ENCODE measurements around the gene MANBA. TPM values are rescaled to one million over a fixed set of nuclear protein-coding genes. Genes with fewer than 3 reads are reported as not detected.

Gene MANBA
- total RNA-seq, 1 donor from 2014 or later, result 35.8 TPM

DNA sequence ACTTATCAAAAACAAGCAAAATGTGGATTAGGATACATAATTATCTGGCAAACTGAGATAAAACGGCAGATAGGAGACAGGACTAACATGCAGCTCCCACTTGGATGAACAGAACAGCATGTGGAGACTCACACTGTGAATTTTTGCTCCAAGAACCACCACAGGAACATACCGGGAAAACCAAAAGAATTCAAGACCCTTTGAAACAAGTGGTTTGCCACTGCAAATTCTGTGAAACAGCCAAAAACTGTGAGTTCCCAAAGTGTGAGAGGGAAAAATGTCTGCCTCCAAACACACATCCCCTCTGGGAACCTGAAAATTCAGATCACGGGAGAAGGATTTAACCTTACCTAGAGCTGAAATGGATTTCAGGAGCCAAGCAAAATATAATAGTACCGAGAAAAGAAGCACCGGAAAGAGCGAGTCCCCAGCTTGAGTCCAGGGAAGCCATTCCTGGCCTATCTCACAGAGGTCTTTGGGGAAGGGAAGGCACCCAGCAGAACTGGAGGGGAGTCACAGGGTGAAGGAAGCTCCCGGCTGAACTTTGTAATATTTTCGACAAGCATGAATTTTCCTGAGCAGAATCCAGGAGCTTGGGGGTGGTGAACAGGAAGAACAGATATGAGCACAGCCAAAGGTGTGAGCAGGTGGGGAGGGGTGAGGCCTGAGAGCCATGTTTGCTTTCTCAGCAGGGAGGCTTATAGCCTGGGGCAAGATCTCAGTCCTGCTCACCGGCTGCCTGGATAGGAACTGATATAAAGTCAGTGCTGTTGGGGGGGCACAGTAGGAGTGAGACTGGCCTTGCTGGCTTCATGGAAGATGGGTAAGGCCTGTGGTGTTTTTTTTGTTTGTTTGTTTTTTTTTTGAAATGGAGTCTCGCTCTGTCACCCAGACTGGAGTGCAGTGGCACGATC is 23.9 kb downstream of the MANBA start:
- intact Hi-C loops (cut with DNase I), result no loop called here

DNA sequence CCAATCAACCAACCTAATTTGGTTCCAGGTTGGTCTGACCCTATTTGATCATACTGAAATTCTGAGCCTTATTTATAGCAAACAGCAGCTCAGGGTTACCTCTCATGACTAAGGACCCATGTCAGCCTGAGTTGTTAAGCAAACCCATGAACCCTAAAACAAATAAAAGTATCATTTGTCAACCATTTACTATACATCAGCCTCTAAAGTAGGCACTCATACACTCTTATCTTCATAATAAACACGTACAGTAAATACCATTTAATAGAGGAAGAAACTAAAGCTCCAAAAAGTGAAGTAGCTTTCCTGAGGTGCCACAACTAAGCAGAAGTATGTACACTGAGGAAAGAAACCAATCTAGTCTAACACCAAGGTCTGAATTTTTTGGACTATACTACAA is 25.2 kb downstream of the MANBA start:
- Histone ChIP-seq H3K36me3 (no peaks in the 10 kb centered on the region), H3K9me3 (no peaks in the 10 kb centered on the region), H3K27me3 (no peaks in the 10 kb centered on the region), H3K27ac (no peak overlapping the region), H3K4me1 (no peaks in the 10 kb centered on the region), H3K4me3 (no peak overlapping the region)
- DNase-seq (ENCODE audit: extremely low spot score in 2 of 2), result no peak
- TF ChIP-seq POLR2A (IDR thresholded peaks at IDR 0.05), result no peak
- TF ChIP-seq POLR2AphosphoS5 (IDR thresholded peaks at IDR 0.05; ENCODE audit: insufficient read depth in 1 of 2, low read depth in 1 of 2), result no peak
- TF ChIP-seq, protein P1, sequence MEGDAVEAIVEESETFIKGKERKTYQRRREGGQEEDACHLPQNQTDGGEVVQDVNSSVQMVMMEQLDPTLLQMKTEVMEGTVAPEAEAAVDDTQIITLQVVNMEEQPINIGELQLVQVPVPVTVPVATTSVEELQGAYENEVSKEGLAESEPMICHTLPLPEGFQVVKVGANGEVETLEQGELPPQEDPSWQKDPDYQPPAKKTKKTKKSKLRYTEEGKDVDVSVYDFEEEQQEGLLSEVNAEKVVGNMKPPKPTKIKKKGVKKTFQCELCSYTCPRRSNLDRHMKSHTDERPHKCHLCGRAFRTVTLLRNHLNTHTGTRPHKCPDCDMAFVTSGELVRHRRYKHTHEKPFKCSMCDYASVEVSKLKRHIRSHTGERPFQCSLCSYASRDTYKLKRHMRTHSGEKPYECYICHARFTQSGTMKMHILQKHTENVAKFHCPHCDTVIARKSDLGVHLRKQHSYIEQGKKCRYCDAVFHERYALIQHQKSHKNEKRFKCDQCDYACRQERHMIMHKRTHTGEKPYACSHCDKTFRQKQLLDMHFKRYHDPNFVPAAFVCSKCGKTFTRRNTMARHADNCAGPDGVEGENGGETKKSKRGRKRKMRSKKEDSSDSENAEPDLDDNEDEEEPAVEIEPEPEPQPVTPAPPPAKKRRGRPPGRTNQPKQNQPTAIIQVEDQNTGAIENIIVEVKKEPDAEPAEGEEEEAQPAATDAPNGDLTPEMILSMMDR (IDR thresholded peaks at IDR 0.05), result no peak
- intact Hi-C loops (cut with DNase I), result no loop called here

More for the DNA sequence above, 23.9 kb downstream of the MANBA start:
- H3K9me3 ChIP-seq, result no peaks in the 10 kb centered on the region
- TF ChIP-seq, protein P1 (IDR thresholded peaks at IDR 0.05), result no peak
- TF ChIP-seq POLR2AphosphoS5 (IDR thresholded peaks at IDR 0.05; ENCODE audit: insufficient read depth in 1 of 2, low read depth in 1 of 2) (no peak), POLR2A (IDR thresholded peaks at IDR 0.05) (no peak)
- H3K36me3 ChIP-seq, result no peaks in the 10 kb centered on the region
- H3K27ac ChIP-seq, result no peak overlapping the region
- H3K4me1 ChIP-seq, result no peaks in the 10 kb centered on the region
- no peak overlapping the region for H3K4me3 ChIP-seq
- H3K27me3 ChIP-seq, result no peaks in the 10 kb centered on the region
- DNase-seq (ENCODE audit: extremely low spot score in 2 of 2), result no peak

DNA sequence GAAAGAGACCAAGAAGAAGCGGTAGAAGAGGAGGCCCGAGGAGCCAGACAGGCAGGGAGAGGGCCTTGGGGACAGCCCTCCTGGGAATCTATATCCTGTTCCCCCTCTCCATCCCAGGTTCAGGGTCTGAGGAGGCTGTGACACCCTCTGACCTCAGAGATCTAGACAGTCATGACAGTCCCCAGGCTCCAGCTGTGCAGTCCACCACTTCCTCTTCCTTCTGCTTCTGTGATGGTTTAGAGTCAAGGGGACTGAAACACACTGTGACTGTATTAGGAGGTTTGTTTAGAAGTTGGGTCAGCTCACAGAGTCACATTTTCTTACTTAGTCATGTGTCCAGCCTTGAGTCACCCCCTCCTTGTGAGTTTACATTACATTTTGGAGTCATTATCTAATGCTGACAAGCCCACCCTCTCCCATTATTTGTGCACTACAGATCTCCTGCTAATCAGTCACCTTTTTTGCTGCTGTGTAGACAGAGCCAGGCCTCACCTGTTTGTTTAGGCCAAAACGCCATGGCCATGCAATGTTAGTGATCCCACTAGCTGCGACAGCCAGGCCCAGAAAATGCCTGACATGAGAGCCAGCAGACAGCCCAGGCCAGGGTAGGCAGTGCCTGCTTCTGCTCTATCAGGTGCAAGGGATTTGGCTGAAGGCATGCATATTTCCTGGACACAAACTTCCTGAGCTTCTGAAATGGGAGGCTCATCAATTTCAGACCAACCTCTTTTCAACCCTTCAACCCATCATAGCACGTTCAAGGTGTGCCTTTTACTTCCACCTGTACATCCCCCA is 26.0 kb downstream of the MANBA start:
- Histone ChIP-seq H3K27me3 (no peaks in the 10 kb centered on the region), H3K9me3 (no peaks in the 10 kb centered on the region), H3K27ac (no peak overlapping the region), H3K36me3 (no peaks in the 10 kb centered on the region), H3K4me3 (no peak overlapping the region), H3K4me1 (no peaks in the 10 kb centered on the region)
- TF ChIP-seq, protein P1 (IDR thresholded peaks at IDR 0.05), result no peak
- TF ChIP-seq POLR2A (IDR thresholded peaks at IDR 0.05) (no peak), POLR2AphosphoS5 (IDR thresholded peaks at IDR 0.05; ENCODE audit: insufficient read depth in 1 of 2, low read depth in 1 of 2) (no peak)
- intact Hi-C loops (cut with DNase I), result no loop called here
- no peak for DNase-seq (ENCODE audit: extremely low spot score in 2 of 2)

DNA sequence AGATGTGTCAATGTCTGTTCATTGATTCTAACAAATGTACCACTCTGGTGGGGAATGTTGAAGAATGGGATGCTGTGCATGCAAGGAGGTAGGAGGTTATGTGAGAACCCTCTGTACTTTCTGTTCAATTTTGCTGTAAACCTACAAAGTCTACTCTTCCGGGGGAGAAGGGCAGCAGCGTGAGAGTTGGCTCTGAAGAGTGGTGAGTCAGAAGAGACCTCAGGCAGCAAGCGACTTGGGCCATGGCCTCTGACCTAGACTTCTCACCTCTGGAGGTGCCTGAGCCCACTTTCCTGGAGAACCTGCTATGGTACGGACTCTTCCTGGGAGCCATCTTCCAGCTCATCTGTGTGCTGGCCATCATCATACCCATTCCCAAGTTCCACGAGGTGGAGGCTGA is 26.7 kb downstream of the MANBA start:
- DNase-seq (ENCODE audit: extremely low spot score in 2 of 2), result no peak
- no peaks in the 10 kb centered on the region for H3K27me3 ChIP-seq
- TF ChIP-seq POLR2AphosphoS5 (IDR thresholded peaks at IDR 0.05; ENCODE audit: insufficient read depth in 1 of 2, low read depth in 1 of 2) (no peak), POLR2A (IDR thresholded peaks at IDR 0.05) (no peak)
- TF ChIP-seq, protein P1 (IDR thresholded peaks at IDR 0.05), result no peak
- H3K4me3 ChIP-seq, result no peak overlapping the region
- H3K9me3 ChIP-seq, result no peaks in the 10 kb centered on the region
- no peaks in the 10 kb centered on the region for H3K4me1 ChIP-seq
- no peaks in the 10 kb centered on the region for H3K36me3 ChIP-seq
- H3K27ac ChIP-seq, result no peak overlapping the region
- intact Hi-C loops (cut with DNase I), result no loop called here
